HCT116 (cell line): ENCODE measurements around the gene CELF4. TPM values are rescaled to one million over a fixed set of nuclear protein-coding genes. Genes with fewer than 3 reads are reported as not detected.

Experiments used
- ATAC-seq: fragments of 200-7000 bp; cut with Tn5 transposase; 2 replicates; pipeline ENCODE4 v1.9.1; 2020; ENCODE audit warnings: mild to moderate bottlenecking, moderate library complexity
- BruUV-seq: library from RNA; stranded (reverse); fragments of 400-500 nt; replicated peaks from 2 replicates; lab custom pipeline; 2021; lab: Mats Ljungman, UMichigan
- CTCF ChIA-PET: fragments of 300-600 bp; sonication (Branson Sonifier 250); formaldehyde crosslinking; loops from one replicate; lab custom pipeline; 2021; ENCODE audit warnings: antibody characterized with exemption; lab: Charles Lee
- POLR2A ChIA-PET: fragments of 300-600, 350-600 bp; sonication (Branson Sonifier 250); formaldehyde crosslinking; loops from one replicate; lab custom pipeline; 2021; ENCODE audit warnings: antibody characterized with exemption; lab: Charles Lee
- RAD21 ChIA-PET, 2 experiments: fragments of 300-600 bp; sonication (Branson Sonifier 250); formaldehyde crosslinking; loops; one replicate each; lab custom pipeline; 2023; ENCODE audit warnings: low total read pairs in 2 of 2; ENCODE audit not compliant: uncharacterized antibody in 2 of 2, unreplicated experiment in 2 of 2, low non-redundant PET in 1 of 2; lab: Charles Lee
- DNase-seq: peaks from one replicate; pipeline ENCODE4 v3.0.0-alpha.2; 2010; ENCODE audit warnings: low read depth, low spot score
- H2AFZ ChIP-seq: fragments of 200-600 bp; shearing (Covaris generic), sonication (generic); 2 replicates; pipeline ENCODE4 v1.6.1; 2017; ENCODE audit warnings: low read depth, mixed run types, mixed read lengths, antibody characterized with exemption, low read length; ENCODE audit not compliant: poor library complexity, severe bottlenecking
- H3K27ac ChIP-seq: 2 replicates; pipeline ENCODE4 v1.5.1; 2012; ENCODE audit warnings: low read depth, low read length
- H3K27me3 ChIP-seq: fragments of 200-600 bp; sonication (generic); 2 replicates; pipeline ENCODE4 v1.6.1; 2016; ENCODE audit warnings: mixed run types, low read length, mixed read lengths; ENCODE audit not compliant: insufficient read depth
- H3K36me3 ChIP-seq, 2 experiments: fragments of 200-500 bp in 1 of 2; fragments of 200-600 bp in 1 of 2; sonication (Bioruptor generic) in 1 of 2; sonication (generic) in 1 of 2; 2 replicates each; pipeline versions ENCODE4 v1.5.1 to v1.6.1; 2014 to 2016; ENCODE audit warnings: low read length in 2 of 2, inconsistent platforms in 1 of 2, mixed read lengths in 1 of 2, mixed run types in 1 of 2; ENCODE audit not compliant: insufficient read depth in 2 of 2, control insufficient read depth in 1 of 2
- H3K4me1 ChIP-seq, 2 experiments: fragments of 200-600 bp in 1 of 2; sonication (generic) in 1 of 2; 2 replicates each; pipeline versions ENCODE4 v1.5.1 to v1.6.1; 2012 to 2017; ENCODE audit warnings: low read length in 2 of 2, inconsistent platforms in 1 of 2, mild to moderate bottlenecking in 1 of 2, mixed read lengths in 1 of 2, mixed run types in 1 of 2, moderate library complexity in 1 of 2; ENCODE audit not compliant: insufficient read depth in 2 of 2, control insufficient read depth in 1 of 2
- H3K4me2 ChIP-seq: fragments of 200-600 bp; sonication (generic); 2 replicates; pipeline ENCODE4 v1.6.1; 2017; ENCODE audit warnings: mixed run types, low read length, mixed read lengths
- H3K4me3 ChIP-seq, 2 experiments: fragments of 200-600 bp in 1 of 2; sonication (generic) in 1 of 2; replicated peaks in 1 of 2; 2 replicates each; pipeline ENCODE4 v1.5.1; 2011 to 2016; ENCODE audit warnings: low read length in 2 of 2, control low read depth in 1 of 2, low read depth in 1 of 2, mild to moderate bottlenecking in 1 of 2, mixed read lengths in 1 of 2, mixed run types in 1 of 2
- H3K79me2 ChIP-seq: fragments of 200-600 bp; sonication (generic); 2 replicates; pipeline ENCODE4 v1.6.1; 2017; ENCODE audit warnings: mild to moderate bottlenecking, mixed run types, low read length, moderate library complexity, mixed read lengths; ENCODE audit not compliant: insufficient read depth
- H3K9ac ChIP-seq: fragments of 200-600 bp; sonication (generic); 2 replicates; pipeline ENCODE4 v1.6.1; 2016; ENCODE audit warnings: low read length, mixed read lengths
- H3K9me2 ChIP-seq: fragments of 200-600 bp; sonication (generic), shearing (Covaris generic); 2 replicates; pipeline ENCODE4 v1.6.1; 2017; ENCODE audit warnings: mixed run types, mild to moderate bottlenecking, moderate library complexity; ENCODE audit not compliant: insufficient read depth
- H3K9me3 ChIP-seq, 2 experiments: fragments of 200-500 bp in 1 of 2; fragments of 200-600 bp in 1 of 2; sonication (Bioruptor generic) in 1 of 2; sonication (generic) in 1 of 2; 2 replicates each; pipeline ENCODE4 v1.6.1; 2014 to 2017; ENCODE audit warnings: low read length in 2 of 2, mixed read lengths in 2 of 2, inconsistent platforms in 1 of 2, low read depth in 1 of 2, mild to moderate bottlenecking in 1 of 2, mixed run types in 1 of 2, moderate library complexity in 1 of 2; ENCODE audit not compliant: control insufficient read depth in 1 of 2, insufficient read depth in 1 of 2
- H4K20me1 ChIP-seq: fragments of 200-600 bp; sonication (generic), shearing (Covaris generic); 2 replicates; pipeline ENCODE4 v1.6.1; 2017; ENCODE audit warnings: mixed run types, mild to moderate bottlenecking, moderate library complexity; ENCODE audit not compliant: insufficient read depth
- ELF1 ChIP-seq: IDR thresholded peaks from 2 replicates; pipeline ENCODE4 v1.6.1; 2012; ENCODE audit warnings: low read depth, borderline replicate concordance
- EZH2 ChIP-seq: fragments of 200-600 bp; sonication (generic); IDR thresholded peaks from 2 replicates; pipeline ENCODE4 v1.6.1; 2017; ENCODE audit warnings: antibody characterized with exemption, mixed run types
- SP1 ChIP-seq: IDR thresholded peaks from 2 replicates; pipeline ENCODE4 v1.6.1; 2012; ENCODE audit warnings: low read depth
- ZNF274 ChIP-seq: fragments of 200-500 bp; sonication (Bioruptor generic); IDR thresholded peaks from 2 replicates; pipeline ENCODE4 v1.6.1; 2014; ENCODE audit warnings: mild to moderate bottlenecking, low read depth, low read length, inconsistent platforms
- intact Hi-C: fragments of 100-400 bp; cut with micrococcal nuclease; formaldehyde crosslinking; loops from 2 replicates; pipeline ENCODE4 v1.10.0; 2022
- total RNA-seq: library from RNA; stranded (reverse); gene quantifications from one replicate; pipeline ENCODE4 v1.2.1, GENCODE V29; 2021; ENCODE audit not compliant: unreplicated experiment
- TF ChIP-seq, protein P1 (sequence below): IDR thresholded peaks from 2 replicates; pipeline ENCODE4 v1.6.1; 2011; ENCODE audit warnings: mild to moderate bottlenecking, low read length, moderate library complexity; ENCODE audit not compliant: insufficient replicate concordance; ENCODE audit errors: extremely low read depth
- TF ChIP-seq, protein P2 (sequence below): IDR thresholded peaks from 2 replicates; pipeline ENCODE4 v1.6.1; 2012; ENCODE audit warnings: low read depth

CELF4 gene
- total RNA-seq, 1 experiment from 2014 or later: not detected

DNA sequence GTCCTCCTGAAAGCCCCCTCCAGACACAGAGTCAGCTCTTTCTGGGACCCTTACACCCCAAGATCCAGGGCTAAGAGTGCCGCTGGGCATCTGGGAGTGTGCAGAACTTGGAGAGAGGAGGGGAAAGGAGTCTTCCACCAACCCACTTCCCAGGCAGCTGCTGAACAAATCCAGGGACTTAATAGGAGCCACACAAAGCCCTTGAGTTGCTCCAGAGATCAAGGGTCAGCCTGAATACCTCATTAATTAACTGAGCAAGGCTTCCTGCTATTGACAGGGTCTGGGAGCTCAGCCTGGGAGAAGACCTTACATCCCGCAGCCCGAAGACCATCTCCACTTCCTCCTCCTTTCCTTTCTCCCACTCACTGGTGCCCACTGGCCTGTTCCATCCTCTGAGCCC is 108.3 kb downstream of the CELF4 start:
- Histone ChIP-seq H4K20me1 (no peaks in the 10 kb centered on the region), H2AFZ (no peak overlapping the region), H3K27me3 (peaks cover 57% of the 10 kb centered on the region), H3K79me2 (no peaks in the 10 kb centered on the region), H3K27ac (no peak overlapping the region), H3K9ac (no peak overlapping the region), H3K4me2 (no peak overlapping the region), H3K9me2 (no peaks in the 10 kb centered on the region), H3K36me3 (no peaks in the 10 kb centered on the region), H3K4me1 (no peaks in the 10 kb centered on the region), H3K9me3 (no peaks in the 10 kb centered on the region), H3K4me3 (no peak overlapping the region)
- TF ChIP-seq EZH2: no peak
- TF ChIP-seq ELF1: no peak
- no peak for TF ChIP-seq ZNF274
- TF ChIP-seq, protein P1, sequence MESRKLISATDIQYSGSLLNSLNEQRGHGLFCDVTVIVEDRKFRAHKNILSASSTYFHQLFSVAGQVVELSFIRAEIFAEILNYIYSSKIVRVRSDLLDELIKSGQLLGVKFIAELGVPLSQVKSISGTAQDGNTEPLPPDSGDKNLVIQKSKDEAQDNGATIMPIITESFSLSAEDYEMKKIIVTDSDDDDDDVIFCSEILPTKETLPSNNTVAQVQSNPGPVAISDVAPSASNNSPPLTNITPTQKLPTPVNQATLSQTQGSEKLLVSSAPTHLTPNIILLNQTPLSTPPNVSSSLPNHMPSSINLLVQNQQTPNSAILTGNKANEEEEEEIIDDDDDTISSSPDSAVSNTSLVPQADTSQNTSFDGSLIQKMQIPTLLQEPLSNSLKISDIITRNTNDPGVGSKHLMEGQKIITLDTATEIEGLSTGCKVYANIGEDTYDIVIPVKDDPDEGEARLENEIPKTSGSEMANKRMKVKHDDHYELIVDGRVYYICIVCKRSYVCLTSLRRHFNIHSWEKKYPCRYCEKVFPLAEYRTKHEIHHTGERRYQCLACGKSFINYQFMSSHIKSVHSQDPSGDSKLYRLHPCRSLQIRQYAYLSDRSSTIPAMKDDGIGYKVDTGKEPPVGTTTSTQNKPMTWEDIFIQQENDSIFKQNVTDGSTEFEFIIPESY: no peak
- TF ChIP-seq SP1: no peak
- TF ChIP-seq, protein P2, sequence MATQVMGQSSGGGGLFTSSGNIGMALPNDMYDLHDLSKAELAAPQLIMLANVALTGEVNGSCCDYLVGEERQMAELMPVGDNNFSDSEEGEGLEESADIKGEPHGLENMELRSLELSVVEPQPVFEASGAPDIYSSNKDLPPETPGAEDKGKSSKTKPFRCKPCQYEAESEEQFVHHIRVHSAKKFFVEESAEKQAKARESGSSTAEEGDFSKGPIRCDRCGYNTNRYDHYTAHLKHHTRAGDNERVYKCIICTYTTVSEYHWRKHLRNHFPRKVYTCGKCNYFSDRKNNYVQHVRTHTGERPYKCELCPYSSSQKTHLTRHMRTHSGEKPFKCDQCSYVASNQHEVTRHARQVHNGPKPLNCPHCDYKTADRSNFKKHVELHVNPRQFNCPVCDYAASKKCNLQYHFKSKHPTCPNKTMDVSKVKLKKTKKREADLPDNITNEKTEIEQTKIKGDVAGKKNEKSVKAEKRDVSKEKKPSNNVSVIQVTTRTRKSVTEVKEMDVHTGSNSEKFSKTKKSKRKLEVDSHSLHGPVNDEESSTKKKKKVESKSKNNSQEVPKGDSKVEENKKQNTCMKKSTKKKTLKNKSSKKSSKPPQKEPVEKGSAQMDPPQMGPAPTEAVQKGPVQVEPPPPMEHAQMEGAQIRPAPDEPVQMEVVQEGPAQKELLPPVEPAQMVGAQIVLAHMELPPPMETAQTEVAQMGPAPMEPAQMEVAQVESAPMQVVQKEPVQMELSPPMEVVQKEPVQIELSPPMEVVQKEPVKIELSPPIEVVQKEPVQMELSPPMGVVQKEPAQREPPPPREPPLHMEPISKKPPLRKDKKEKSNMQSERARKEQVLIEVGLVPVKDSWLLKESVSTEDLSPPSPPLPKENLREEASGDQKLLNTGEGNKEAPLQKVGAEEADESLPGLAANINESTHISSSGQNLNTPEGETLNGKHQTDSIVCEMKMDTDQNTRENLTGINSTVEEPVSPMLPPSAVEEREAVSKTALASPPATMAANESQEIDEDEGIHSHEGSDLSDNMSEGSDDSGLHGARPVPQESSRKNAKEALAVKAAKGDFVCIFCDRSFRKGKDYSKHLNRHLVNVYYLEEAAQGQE: no peak
- BruUV-seq: no TSS peak
- POLR2A ChIA-PET: no interaction called here
- ATAC-seq (no peak), DNase-seq (no peak)
- RAD21 ChIA-PET: no interaction called here
- CTCF ChIA-PET: no interaction called here
- intact Hi-C loops: no loop called here
